Measurements from ENCODE around the gene AGO4.

DNA sequence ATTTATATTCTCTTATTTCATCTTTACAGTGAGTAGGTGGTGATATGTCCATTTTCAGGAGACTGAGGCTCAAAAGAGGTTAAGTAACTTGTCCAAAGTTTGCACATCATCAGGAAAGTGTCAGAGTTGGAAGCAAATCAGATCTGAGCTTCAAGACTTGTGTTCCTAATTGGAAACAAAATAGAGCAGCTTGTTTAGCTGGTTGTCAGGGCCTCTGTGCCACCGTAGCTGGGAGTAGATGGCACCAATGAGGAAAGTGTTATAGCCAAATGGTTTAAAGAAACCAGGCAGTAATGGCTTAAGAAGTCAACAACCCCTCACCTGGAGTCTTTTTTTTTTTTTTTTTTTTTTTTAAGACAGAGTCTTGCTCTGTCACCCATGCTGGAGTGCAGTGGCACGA is 94.9 kb downstream of the AGO4 start:
- TF ChIP-seq, protein P1, sequence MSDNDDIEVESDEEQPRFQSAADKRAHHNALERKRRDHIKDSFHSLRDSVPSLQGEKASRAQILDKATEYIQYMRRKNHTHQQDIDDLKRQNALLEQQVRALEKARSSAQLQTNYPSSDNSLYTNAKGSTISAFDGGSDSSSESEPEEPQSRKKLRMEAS (IDR thresholded peaks at IDR 0.05) = no peak
- TF ChIP-seq, protein P2, sequence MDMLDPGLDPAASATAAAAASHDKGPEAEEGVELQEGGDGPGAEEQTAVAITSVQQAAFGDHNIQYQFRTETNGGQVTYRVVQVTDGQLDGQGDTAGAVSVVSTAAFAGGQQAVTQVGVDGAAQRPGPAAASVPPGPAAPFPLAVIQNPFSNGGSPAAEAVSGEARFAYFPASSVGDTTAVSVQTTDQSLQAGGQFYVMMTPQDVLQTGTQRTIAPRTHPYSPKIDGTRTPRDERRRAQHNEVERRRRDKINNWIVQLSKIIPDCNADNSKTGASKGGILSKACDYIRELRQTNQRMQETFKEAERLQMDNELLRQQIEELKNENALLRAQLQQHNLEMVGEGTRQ (IDR thresholded peaks at IDR 0.05) = no peak
- TF ChIP-seq, protein P3, sequence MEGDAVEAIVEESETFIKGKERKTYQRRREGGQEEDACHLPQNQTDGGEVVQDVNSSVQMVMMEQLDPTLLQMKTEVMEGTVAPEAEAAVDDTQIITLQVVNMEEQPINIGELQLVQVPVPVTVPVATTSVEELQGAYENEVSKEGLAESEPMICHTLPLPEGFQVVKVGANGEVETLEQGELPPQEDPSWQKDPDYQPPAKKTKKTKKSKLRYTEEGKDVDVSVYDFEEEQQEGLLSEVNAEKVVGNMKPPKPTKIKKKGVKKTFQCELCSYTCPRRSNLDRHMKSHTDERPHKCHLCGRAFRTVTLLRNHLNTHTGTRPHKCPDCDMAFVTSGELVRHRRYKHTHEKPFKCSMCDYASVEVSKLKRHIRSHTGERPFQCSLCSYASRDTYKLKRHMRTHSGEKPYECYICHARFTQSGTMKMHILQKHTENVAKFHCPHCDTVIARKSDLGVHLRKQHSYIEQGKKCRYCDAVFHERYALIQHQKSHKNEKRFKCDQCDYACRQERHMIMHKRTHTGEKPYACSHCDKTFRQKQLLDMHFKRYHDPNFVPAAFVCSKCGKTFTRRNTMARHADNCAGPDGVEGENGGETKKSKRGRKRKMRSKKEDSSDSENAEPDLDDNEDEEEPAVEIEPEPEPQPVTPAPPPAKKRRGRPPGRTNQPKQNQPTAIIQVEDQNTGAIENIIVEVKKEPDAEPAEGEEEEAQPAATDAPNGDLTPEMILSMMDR (IDR thresholded peaks at IDR 0.05) = no peak
- TF ChIP-seq TFCP2L1 (CRISPR knock-in tag; IDR thresholded peaks at IDR 0.05) (no peak), NFE2L2 (conservative IDR thresholded peaks at IDR 0.05; ENCODE audit: low read length) (no peak), ZNF302 (CRISPR knock-in tag; IDR thresholded peaks at IDR 0.05) (no peak), POLR2A (IDR thresholded peaks at IDR 0.05; ENCODE audit: low read length) (no peak), CEBPB (IDR thresholded peaks at IDR 0.05) (no peak), CBX2 (IDR thresholded peaks at IDR 0.05; ENCODE audit: borderline replicate concordance, low read depth) (no peak), MAZ (IDR thresholded peaks at IDR 0.05; ENCODE audit: borderline replicate concordance, low read depth, low read length) (no peak), BHLHE40 (IDR thresholded peaks at IDR 0.05; ENCODE audit: low read depth, low read length) (no peak)

Measured in A549 (cell line).